HG03175 (cell line): ENCODE measurements around the gene BTBD19.
"Not testable (repeated sequence)": the region's sequence is repeated elsewhere in the genome, so short reads cannot be mapped to it uniquely, and the experiment has no call there.

Experiments
- ATAC-seq: cut with Tn5 transposase; IDR thresholded peaks from one replicate; pipeline ENCODE4 v1.9.1; 2021; ENCODE audit warnings: mild to moderate bottlenecking, moderate library complexity; ENCODE audit not compliant: unreplicated experiment

The BTBD19 gene

GRCh38 chr1:44808938-44809917 lies 905 bp downstream of the BTBD19 start:
- ATAC-seq, result peak; percentile 59

GRCh38 chr1:44810101-44810761 lies 1.9 kb downstream of the BTBD19 start:
- no peak for ATAC-seq

GRCh38 chr1:44810762-44811105 lies 2.4 kb downstream of the BTBD19 start:
- ATAC-seq, result not testable (repeated sequence)

- no peak for ATAC-seq
Observed at GRCh38 chr1:44811234-44811633, 2.9 kb downstream of the BTBD19 start.

GRCh38 chr1:44812822-44813543 lies 4.7 kb downstream of the BTBD19 start:
- no peak for ATAC-seq

- not testable (repeated sequence) for ATAC-seq
Observed at GRCh38 chr1:44815926-44816325, 7.6 kb downstream of the BTBD19 start.

GRCh38 chr1:44817307-44817706 lies 9.0 kb downstream of the BTBD19 start:
- ATAC-seq, result no peak

- no peak for ATAC-seq
Observed at GRCh38 chr1:44817771-44818495, 9.6 kb downstream of the BTBD19 start.

GRCh38 chr1:44819196-44819607 lies 10.9 kb downstream of the BTBD19 start:
- ATAC-seq, result no peak

GRCh38 chr1:44819608-44820327 lies 11.4 kb downstream of the BTBD19 start:
- ATAC-seq, result peak; percentile 82

GRCh38 chr1:44820328-44821239 lies 12.3 kb downstream of the BTBD19 start:
- ATAC-seq, result no peak

GRCh38 chr1:44821240-44821715 lies 13.0 kb downstream of the BTBD19 start:
- ATAC-seq, result no peak

GRCh38 chr1:44822131-44822701 lies 13.9 kb downstream of the BTBD19 start:
- no peak for ATAC-seq

GRCh38 chr1:44822981-44823451 lies 14.7 kb downstream of the BTBD19 start:
- no peak for ATAC-seq

GRCh38 chr1:44824392-44824791 lies 16.1 kb downstream of the BTBD19 start:
- not testable (repeated sequence) for ATAC-seq

GRCh38 chr1:44826375-44827196 lies 18.3 kb downstream of the BTBD19 start:
- no peak for ATAC-seq

- no peak for ATAC-seq
Observed at GRCh38 chr1:44827197-44828002, 19.1 kb downstream of the BTBD19 start.
